ENCODE measurements around the gene SAMD10. TPM values are rescaled to one million over a fixed set of nuclear protein-coding genes. Genes with fewer than 3 reads are reported as not detected.
A peak's percentile ranks its signal among the peaks of the same experiment; 100 is the strongest.

The SAMD10 gene
- total RNA-seq, 1 experiment from 2014 or later, result 8.8 TPM

DNA sequence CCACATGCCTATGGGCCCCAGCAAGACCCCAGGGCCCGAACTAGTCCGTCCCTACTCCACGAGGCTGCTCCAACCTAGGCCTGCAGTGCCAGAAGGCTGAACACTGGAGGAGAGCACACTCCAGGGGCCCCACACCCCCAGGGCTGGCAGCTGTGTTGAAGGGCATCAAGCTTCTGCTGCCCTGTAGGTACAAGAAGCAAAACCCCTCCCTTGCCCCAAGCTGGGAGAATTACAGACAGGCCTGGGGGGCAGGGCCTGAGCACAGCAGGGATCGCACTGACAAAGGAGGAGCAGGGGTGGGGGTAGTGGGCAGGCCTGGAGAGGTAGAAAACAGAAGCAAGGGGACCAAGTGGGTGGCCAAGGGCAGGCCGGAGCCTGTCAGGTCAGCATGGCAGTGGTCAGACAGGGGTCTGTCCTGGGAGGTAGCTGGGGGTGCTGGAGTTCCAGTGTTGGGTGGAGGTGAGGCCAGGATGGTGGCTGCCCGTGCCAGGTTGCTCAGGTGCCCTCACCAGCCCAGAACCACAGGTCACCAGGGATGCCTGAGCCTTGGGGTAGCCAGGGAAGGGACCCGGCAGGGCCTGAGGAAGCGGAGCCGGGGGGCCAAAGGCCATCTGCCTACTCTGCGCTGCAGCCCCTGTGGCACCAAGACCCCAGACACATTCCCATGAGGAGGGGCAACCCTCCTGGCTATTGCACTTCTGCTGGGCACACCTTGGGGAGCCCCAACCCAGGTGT, 20.3 kb downstream of the SAMD10 start:
- in situ Hi-C loops (cut with HindIII; ENCODE audit: low pct_unique_long_range_greater_than_20kb, low sequenced_read_pairs) (no loop called here), intact Hi-C loops (cut with micrococcal nuclease; ENCODE audit: unreplicated experiment) (no loop called here)
- no TSS peak for BruUV-seq (replicated peaks)
- CTCF ChIA-PET, result no interaction called here
- Histone ChIP-seq H3K36me3 (ENCODE audit: control insufficient read depth, insufficient read depth, low read length) (peaks cover 3% of the 10 kb centered on the region; the same call in 1 of the 2 replicates), H3K9me3 (ENCODE audit: control insufficient read depth, insufficient read depth, low read depth, low read length) (no peaks in the 10 kb centered on the region), H3K4me1 (ENCODE audit: control insufficient read depth, insufficient read depth, low read length) (peaks cover 20% of the 10 kb centered on the region), H3K27ac (ENCODE audit: low read length) (no peak overlapping the region), H3K4me3 (ENCODE audit: low read depth in 2 of 2, low read length in 2 of 2) (no peak overlapping the region), H3K27me3 (ENCODE audit: control insufficient read depth, insufficient read depth, low read length) (no peaks in the 10 kb centered on the region)
- TF ChIP-seq POLR2AphosphoS5 (IDR thresholded peaks at IDR 0.05; ENCODE audit: low read depth, low read length), result no peak
- no peak for TF ChIP-seq TCF7L2 (IDR thresholded peaks at IDR 0.05; ENCODE audit: low read depth, low read length)
- TF ChIP-seq REST (IDR thresholded peaks at IDR 0.05; ENCODE audit: insufficient read depth in 1 of 2, low read depth in 2 of 2, low read length in 1 of 2), result no peak
- TF ChIP-seq SIN3A (IDR thresholded peaks at IDR 0.05; ENCODE audit: borderline replicate concordance, insufficient read depth, low read depth, low read length), result no peak
- TF ChIP-seq, protein P1, sequence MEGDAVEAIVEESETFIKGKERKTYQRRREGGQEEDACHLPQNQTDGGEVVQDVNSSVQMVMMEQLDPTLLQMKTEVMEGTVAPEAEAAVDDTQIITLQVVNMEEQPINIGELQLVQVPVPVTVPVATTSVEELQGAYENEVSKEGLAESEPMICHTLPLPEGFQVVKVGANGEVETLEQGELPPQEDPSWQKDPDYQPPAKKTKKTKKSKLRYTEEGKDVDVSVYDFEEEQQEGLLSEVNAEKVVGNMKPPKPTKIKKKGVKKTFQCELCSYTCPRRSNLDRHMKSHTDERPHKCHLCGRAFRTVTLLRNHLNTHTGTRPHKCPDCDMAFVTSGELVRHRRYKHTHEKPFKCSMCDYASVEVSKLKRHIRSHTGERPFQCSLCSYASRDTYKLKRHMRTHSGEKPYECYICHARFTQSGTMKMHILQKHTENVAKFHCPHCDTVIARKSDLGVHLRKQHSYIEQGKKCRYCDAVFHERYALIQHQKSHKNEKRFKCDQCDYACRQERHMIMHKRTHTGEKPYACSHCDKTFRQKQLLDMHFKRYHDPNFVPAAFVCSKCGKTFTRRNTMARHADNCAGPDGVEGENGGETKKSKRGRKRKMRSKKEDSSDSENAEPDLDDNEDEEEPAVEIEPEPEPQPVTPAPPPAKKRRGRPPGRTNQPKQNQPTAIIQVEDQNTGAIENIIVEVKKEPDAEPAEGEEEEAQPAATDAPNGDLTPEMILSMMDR (IDR thresholded peaks at IDR 0.05), result no peak
- no peak for DNase-seq (ENCODE audit: low read depth, low spot score)
- ATAC-seq, result no peak
- POLR2A ChIA-PET, result no interaction called here

- Histone ChIP-seq H3K27ac (ENCODE audit: low read length) (peak overlapping the region; percentile 12; the same call in 1 of the 2 replicates), H3K4me3 (ENCODE audit: low read depth in 2 of 2, low read length in 2 of 2) (no peak overlapping the region), H3K27me3 (ENCODE audit: control insufficient read depth, insufficient read depth, low read length) (no peaks in the 10 kb centered on the region), H3K9me3 (ENCODE audit: control insufficient read depth, insufficient read depth, low read depth, low read length) (no peaks in the 10 kb centered on the region), H3K36me3 (ENCODE audit: control insufficient read depth, insufficient read depth, low read length) (peaks cover 3% of the 10 kb centered on the region; the same call in 1 of the 2 replicates), H3K4me1 (ENCODE audit: control insufficient read depth, insufficient read depth, low read length) (peaks cover 27% of the 10 kb centered on the region)
- intact Hi-C loops (cut with micrococcal nuclease; ENCODE audit: unreplicated experiment), result no loop called here
- in situ Hi-C loops (cut with HindIII; ENCODE audit: low pct_unique_long_range_greater_than_20kb, low sequenced_read_pairs), result no loop called here
- DNase-seq (ENCODE audit: low read depth, low spot score) (no peak), ATAC-seq (no peak)
- POLR2A ChIA-PET, result no interaction called here
- CTCF ChIA-PET, result no interaction called here
- TF ChIP-seq, protein P1 (IDR thresholded peaks at IDR 0.05), result no peak
- TF ChIP-seq SIN3A (IDR thresholded peaks at IDR 0.05; ENCODE audit: borderline replicate concordance, insufficient read depth, low read depth, low read length), result no peak
- TF ChIP-seq TCF7L2 (IDR thresholded peaks at IDR 0.05; ENCODE audit: low read depth, low read length), result no peak
- TF ChIP-seq POLR2AphosphoS5 (IDR thresholded peaks at IDR 0.05; ENCODE audit: low read depth, low read length), result no peak
- no peak for TF ChIP-seq REST (IDR thresholded peaks at IDR 0.05; ENCODE audit: insufficient read depth in 1 of 2, low read depth in 2 of 2, low read length in 1 of 2)
- no TSS peak for BruUV-seq (replicated peaks)
These were observed 21.0 kb downstream of the SAMD10 start for GRCh38 chr20:63958471-63958870.
